Stimulated activated CD8-positive, alpha-beta memory T cell treated with anti-CD3 and anti-CD28 coated beads, Interleukin-4, amount 100 ng/mL, for 48 hours (primary cell): ENCODE measurements around the gene PHB1.

Experiments
- DNase-seq: peaks from one replicate; pipeline ENCODE4 v3.0.0-alpha.2; 2020

Gene PHB1

GRCh38 chr17:49414622-49415350 lies at the start of gene PHB1:
PHB1 (minus strand) TSS chr17:49414882; CDS start chr17:49413264, 1,618 bp downstream.
- peak; percentile 95 for DNase-seq

- no peak for DNase-seq
Observed at GRCh38 chr17:49464049-49464448, 49.4 kb upstream of the PHB1 start.

GRCh38 chr17:49461580-49461979 lies 46.9 kb upstream of the PHB1 start:
- no peak for DNase-seq

GRCh38 chr17:49460401-49460800 lies 45.7 kb upstream of the PHB1 start:
- DNase-seq = no peak

- no peak for DNase-seq
Observed at GRCh38 chr17:49459401-49459984, 44.8 kb upstream of the PHB1 start.

GRCh38 chr17:49457564-49458535 lies 43.2 kb upstream of the PHB1 start:
- DNase-seq = no peak

GRCh38 chr17:49456183-49456965 lies 41.7 kb upstream of the PHB1 start:
- DNase-seq = no peak

- no peak for DNase-seq
Observed at GRCh38 chr17:49455272-49455861, 40.7 kb upstream of the PHB1 start.

- no peak for DNase-seq
Observed at GRCh38 chr17:49454050-49454449, 39.4 kb upstream of the PHB1 start.

GRCh38 chr17:49452661-49453060 lies 38.0 kb upstream of the PHB1 start:
- no peak for DNase-seq

GRCh38 chr17:49452201-49452600 lies 37.5 kb upstream of the PHB1 start:
- no peak for DNase-seq

- no peak for DNase-seq
Observed at GRCh38 chr17:49450735-49451134, 36.1 kb upstream of the PHB1 start.

GRCh38 chr17:49450181-49450580 lies 35.5 kb upstream of the PHB1 start:
- DNase-seq = no peak

GRCh38 chr17:49447628-49448302 lies 33.1 kb upstream of the PHB1 start:
- no peak for DNase-seq

- no peak for DNase-seq
Observed at GRCh38 chr17:49445591-49445990, 30.9 kb upstream of the PHB1 start.

GRCh38 chr17:49444384-49444783 lies 29.7 kb upstream of the PHB1 start:
- no peak for DNase-seq

GRCh38 chr17:49443862-49444261 lies 29.2 kb upstream of the PHB1 start:
- DNase-seq = no peak

- DNase-seq = peak; percentile 13
Observed at GRCh38 chr17:49442041-49442440, 27.4 kb upstream of the PHB1 start.

- DNase-seq = no peak
Observed at GRCh38 chr17:49441578-49441977, 26.9 kb upstream of the PHB1 start.

GRCh38 chr17:49440581-49440980 lies 25.9 kb upstream of the PHB1 start:
- no peak for DNase-seq

- no peak for DNase-seq
Observed at GRCh38 chr17:49439673-49440571, 25.2 kb upstream of the PHB1 start.
